Embryonic facial prominence (tissue), 1 donor: ENCODE measurements around the gene C16orf92.
A peak's percentile ranks its signal among the peaks of the same experiment; 100 is the strongest.

ENCODE experiments used
- DNase-seq: peaks from one replicate; pipeline ENCODE4 v3.0.0-alpha.2; 2016; ENCODE audit errors: extremely low spot score

C16orf92 gene, protein sequence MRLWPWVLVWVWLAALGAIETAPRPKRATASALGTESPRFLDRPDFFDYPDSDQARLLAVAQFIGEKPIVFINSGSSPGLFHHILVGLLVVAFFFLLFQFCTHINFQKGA

DNA sequence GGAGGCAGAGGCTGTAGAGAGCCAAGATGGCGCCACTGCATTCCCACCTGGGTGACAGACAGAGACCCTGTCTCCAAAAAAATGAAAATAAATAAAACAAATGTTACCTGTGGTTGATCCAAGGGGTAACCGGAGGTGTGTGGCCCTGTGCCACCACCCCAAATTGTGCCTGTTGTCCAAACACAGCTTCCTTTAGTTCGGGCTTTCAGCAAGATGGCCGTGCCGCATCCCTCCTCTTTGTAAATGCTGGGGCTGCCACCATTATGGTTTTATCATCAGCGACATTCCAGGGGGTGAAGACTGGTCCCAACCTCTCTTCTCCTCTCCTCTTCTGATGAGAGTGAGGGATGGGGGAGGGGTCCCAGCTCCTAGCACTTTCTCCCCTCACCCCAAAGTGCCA, at the start of gene C16orf92:
TSS of gene C16orf92 (plus strand) at position 312 of the 400 bp plus-strand sequence. CDS start 143 bp downstream, outside the sequence.
- DNase-seq, result no peak

DNA sequence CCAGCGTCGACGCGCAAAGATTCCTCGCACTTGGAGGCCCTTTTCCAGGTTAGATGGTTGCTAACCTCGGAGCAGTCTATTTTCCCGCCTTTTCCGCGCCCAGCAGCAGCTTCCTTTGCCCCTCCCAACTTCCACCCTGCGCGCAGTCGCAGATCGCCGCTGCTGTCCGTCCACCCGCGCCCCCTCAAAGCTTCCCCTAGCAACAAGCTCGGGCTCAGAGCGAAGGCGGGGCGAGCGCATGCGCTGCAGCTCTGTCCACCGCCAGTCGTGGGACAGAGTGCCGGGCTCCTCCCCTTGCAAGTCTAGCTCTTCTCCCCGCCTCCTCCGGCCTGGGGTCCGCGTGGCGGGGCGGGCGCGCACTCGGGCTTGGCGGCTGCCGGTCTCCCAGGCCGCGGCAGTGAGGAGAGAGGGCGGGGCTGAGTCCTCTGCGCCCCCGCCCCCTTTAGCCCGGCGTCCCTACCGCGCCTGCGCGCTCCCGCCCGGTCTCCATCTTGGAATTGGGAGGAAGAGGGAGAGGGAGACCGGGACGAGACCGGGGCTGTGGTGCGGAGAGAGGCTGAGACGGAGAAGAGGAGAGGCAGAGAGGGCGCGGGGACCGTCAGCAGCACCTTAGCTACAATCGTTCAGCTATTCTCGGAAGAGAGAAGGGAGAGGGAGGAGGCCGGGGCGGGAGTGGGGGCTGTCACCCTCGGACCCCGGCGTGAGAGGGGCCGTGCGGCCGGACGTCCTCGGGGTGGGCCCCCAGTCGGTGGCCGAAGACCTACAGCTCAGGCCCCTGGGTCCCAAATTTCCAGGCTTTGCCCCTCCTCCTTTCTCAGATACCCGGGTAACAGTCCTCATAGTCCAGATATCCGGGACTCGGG, 49.4 kb upstream of the C16orf92 start, which contains the start of gene TAOK2:
TSS of gene TAOK2 (plus strand) at position 485 of the 863 bp plus-strand sequence. CDS start 3,905 bp downstream, outside the sequence.
- peak; percentile 97 for DNase-seq

GRCh38 chr16:29974291-29975133, 48.5 kb upstream of the C16orf92 start:
- DNase-seq, result no peak

DNA sequence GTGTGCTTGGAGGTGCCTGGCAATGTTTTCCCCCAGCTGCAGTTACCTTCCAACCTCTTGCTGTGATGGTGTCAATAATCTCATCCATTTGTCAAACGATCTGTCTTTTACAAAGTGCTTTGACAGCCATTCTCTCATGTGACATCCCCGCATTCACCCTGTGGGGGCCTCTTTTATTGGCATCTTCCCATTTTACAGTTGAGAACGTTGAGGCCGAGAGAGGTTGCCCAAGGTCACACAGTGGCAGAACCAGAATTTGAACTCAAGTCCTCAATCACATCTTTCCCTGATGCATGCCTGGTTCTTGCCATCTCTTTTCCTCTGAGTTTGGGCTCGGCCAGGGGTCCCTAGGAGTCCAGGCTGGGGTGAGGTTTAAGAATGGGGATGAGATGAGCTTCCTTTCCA, 47.9 kb upstream of the C16orf92 start:
- no peak for DNase-seq

GRCh38 chr16:29975811-29976511, 47.0 kb upstream of the C16orf92 start:
- no peak for DNase-seq

GRCh38 chr16:29977063-29977825, 45.8 kb upstream of the C16orf92 start:
- DNase-seq, result no peak

DNA sequence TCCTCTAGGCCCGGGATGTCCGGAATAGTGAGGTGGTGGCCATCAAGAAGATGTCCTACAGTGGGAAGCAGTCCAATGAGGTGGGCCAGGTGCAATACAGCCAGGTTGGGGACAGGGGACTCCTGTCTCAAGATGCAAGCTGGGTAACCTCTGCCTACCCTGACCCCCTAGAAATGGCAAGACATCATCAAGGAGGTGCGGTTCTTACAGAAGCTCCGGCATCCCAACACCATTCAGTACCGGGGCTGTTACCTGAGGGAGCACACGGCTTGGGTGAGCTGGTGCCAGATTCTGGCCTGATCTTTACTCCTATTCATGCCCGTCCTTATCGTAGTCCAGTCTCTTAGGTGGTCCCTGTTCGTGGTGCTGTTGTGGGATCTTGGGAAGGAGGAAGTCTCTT, 44.9 kb upstream of the C16orf92 start:
- DNase-seq, result no peak

DNA sequence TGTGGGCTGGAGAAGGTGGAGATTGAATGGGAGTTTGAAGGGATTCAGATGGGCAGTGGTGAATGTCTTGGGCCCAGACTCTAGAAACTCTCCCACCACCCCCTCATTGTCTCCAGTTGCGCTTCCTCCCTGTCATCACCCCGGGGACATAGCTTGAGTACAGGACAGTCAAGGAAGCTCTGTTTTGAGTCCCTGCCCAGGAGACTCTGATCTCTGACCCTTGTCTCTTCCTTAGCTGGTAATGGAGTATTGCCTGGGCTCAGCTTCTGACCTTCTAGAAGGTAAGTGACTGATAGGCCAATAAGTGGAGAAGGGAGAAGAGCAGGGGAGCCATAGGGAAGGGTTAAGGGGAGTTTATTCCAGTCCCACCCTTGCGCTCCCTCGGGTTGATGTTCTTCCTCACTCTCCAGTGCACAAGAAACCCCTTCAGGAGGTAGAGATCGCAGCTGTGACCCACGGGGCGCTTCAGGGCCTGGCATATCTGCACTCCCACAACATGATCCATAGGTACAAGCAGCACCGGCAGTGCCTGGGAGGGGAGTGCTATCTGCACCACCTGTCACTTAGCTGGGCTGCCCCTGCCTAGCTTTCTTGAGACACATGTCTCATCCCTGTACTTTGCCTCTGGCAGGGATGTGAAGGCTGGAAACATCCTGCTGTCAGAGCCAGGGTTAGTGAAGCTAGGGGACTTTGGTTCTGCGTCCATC, 44.3 kb upstream of the C16orf92 start:
- no peak for DNase-seq

- no peak for DNase-seq
Observed at GRCh38 chr16:29982560-29983419, 40.2 kb upstream of the C16orf92 start.

GRCh38 chr16:29983420-29984136, 39.4 kb upstream of the C16orf92 start:
- DNase-seq, result no peak

- DNase-seq, result no peak
Observed at GRCh38 chr16:29984137-29984763, 38.7 kb upstream of the C16orf92 start.

GRCh38 chr16:29984764-29985147, 38.2 kb upstream of the C16orf92 start:
- DNase-seq, result no peak

- DNase-seq, result no peak
Observed at GRCh38 chr16:29985271-29985811, 37.7 kb upstream of the C16orf92 start.

DNA sequence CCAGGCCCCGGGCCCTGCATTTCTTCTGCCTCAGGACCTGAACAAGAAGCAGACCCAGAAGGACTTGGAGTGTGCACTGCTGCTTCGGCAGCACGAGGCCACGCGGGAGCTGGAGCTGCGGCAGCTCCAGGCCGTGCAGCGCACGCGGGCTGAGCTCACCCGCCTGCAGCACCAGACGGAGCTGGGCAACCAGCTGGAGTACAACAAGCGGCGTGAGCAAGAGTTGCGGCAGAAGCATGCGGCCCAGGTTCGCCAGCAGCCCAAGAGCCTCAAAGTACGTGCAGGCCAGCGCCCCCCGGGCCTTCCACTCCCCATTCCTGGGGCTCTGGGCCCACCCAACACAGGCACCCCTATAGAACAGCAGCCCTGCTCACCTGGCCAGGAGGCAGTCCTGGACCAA, 36.8 kb upstream of the C16orf92 start:
- DNase-seq, result no peak

- DNase-seq, result no peak
Observed at GRCh38 chr16:29986931-29987330, 36.1 kb upstream of the C16orf92 start.

GRCh38 chr16:29987371-29988085, 35.5 kb upstream of the C16orf92 start:
- DNase-seq, result no peak
